ENCODE data around the gene OR2B6. TPM values are rescaled to one million over a fixed set of nuclear protein-coding genes. Genes with fewer than 3 reads are reported as not detected.

Gene OR2B6
- polyA plus RNA-seq, 2 of the 4 experiments (the other 2 are of a cell fraction): 0.18 to 0.59 TPM

DNA sequence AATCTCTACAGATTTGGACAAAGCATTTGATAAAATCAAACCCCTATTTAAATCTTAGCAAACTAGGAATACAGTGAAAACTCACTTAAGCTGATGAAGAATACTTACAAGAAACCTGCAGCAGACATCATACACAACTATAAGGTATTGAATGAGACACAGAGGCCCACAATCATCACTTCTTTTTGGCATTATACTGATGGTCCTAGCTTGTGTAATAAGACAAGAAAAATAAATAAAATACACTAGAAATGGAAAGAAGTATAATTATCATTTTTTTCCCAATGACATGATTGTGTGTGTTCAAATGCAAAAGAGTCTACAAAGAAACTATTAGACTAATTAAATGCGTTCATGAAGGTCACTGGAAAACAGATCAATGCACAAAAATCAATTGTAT, 8.8 kb upstream of the OR2B6 start:
- no peak for FAIRE-seq
- no peak overlapping the region for H3K4me2 ChIP-seq
- 0 out of 3 replicates have a peak, but pooled peaks cover 7% of the 10 kb centered on the region for H3K9me3 ChIP-seq

DNA sequence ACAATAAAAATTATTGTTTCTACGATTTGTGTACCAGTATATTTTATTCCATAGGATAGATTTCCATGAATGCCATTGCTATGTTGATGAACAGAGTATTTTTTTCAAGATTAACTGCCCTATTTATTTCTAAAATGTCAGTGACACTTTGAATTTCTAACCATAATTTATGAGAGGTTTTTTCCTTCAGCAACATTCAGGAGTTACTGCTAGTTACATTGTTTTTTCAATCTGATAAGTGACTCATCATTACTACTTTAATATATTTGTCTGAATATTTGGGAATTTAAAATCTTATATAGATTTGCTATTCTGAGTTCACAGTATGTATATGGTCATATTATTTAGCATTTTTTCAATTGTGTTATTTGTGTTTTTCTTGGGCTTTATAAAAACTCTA, 6.0 kb upstream of the OR2B6 start:
- DNase-seq (ENCODE audit: low read depth in 1 of 2, low spot score in 1 of 2) (no peak), FAIRE-seq (no peak), ATAC-seq (no peak)
- Histone ChIP-seq H3K4me3 (no peak overlapping the region), H3K27ac (no peak overlapping the region), H3K4me1 (no peaks in the 10 kb centered on the region), H3K4me2 (no peak overlapping the region), H3K9me3 (0 out of 3 replicates have a peak, but pooled peaks cover 7% of the 10 kb centered on the region)
- ChIA-PET POLR2A (no interaction called here), CTCF (no interaction called here)
- WGBS (ENCODE audit: missing lambda C conversion rate): 7% methylated on average over 1 of the region's 1 CpG
- TF ChIP-seq ZNF302 (CRISPR knock-in tag; IDR thresholded peaks at IDR 0.05) (no peak), CBX8 (IDR thresholded peaks at IDR 0.05) (no peak), POLR2A (IDR thresholded peaks at IDR 0.05; ENCODE audit: low read length) (no peak), ZFP36 (IDR thresholded peaks at IDR 0.05; ENCODE audit: borderline replicate concordance, partially characterized antibody) (no peak), RARB (CRISPR knock-in tag; IDR thresholded peaks at IDR 0.05) (no peak), NFE2L2 (conservative IDR thresholded peaks at IDR 0.05; ENCODE audit: low read length) (no peak), FOSL2 (IDR thresholded peaks at IDR 0.05) (no peak), FOSL2 (CRISPR knock-in tag; IDR thresholded peaks at IDR 0.05) (no peak)

More for the DNA sequence above, 8.8 kb upstream of the OR2B6 start:
- Histone ChIP-seq H3K27ac (no peak overlapping the region), H3K4me3 (no peak overlapping the region), H3K4me1 (no peaks in the 10 kb centered on the region)
- DNase-seq (ENCODE audit: low read depth in 1 of 2, low spot score in 1 of 2) (no peak), ATAC-seq (no peak)
- 3% methylated on average over 1 of the region's 1 CpG for WGBS (ENCODE audit: missing lambda C conversion rate)
- CTCF ChIA-PET: no interaction called here
- TF ChIP-seq, protein P1, sequence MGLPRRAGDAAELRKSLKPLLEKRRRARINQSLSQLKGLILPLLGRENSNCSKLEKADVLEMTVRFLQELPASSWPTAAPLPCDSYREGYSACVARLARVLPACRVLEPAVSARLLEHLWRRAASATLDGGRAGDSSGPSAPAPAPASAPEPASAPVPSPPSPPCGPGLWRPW (IDR thresholded peaks at IDR 0.05): no peak
- TF ChIP-seq FOXS1 (CRISPR knock-in tag; IDR thresholded peaks at IDR 0.05) (no peak), MYC (IDR thresholded peaks at IDR 0.05; ENCODE audit: borderline replicate concordance, low read length) (no peak), NFE2L2 (conservative IDR thresholded peaks at IDR 0.05; ENCODE audit: low read length) (no peak), PHF8 (IDR thresholded peaks at IDR 0.05; ENCODE audit: borderline replicate concordance, low read depth) (no peak), JUNB (IDR thresholded peaks at IDR 0.05) (no peak), POLR2A (IDR thresholded peaks at IDR 0.05; ENCODE audit: low read length) (no peak), NPAS2 (CRISPR knock-in tag; IDR thresholded peaks at IDR 0.05; ENCODE audit: borderline replicate concordance) (no peak), BHLHE40 (IDR thresholded peaks at IDR 0.05; ENCODE audit: low read depth, low read length) (no peak), HDAC2 (IDR thresholded peaks at IDR 0.05) (no peak), ZFP36 (IDR thresholded peaks at IDR 0.05; ENCODE audit: borderline replicate concordance, partially characterized antibody) (no peak), KDM1A (IDR thresholded peaks at IDR 0.05; ENCODE audit: low read depth) (no peak)
- TF ChIP-seq, protein P2, sequence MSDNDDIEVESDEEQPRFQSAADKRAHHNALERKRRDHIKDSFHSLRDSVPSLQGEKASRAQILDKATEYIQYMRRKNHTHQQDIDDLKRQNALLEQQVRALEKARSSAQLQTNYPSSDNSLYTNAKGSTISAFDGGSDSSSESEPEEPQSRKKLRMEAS (IDR thresholded peaks at IDR 0.05): no peak
- TF ChIP-seq, protein P3, sequence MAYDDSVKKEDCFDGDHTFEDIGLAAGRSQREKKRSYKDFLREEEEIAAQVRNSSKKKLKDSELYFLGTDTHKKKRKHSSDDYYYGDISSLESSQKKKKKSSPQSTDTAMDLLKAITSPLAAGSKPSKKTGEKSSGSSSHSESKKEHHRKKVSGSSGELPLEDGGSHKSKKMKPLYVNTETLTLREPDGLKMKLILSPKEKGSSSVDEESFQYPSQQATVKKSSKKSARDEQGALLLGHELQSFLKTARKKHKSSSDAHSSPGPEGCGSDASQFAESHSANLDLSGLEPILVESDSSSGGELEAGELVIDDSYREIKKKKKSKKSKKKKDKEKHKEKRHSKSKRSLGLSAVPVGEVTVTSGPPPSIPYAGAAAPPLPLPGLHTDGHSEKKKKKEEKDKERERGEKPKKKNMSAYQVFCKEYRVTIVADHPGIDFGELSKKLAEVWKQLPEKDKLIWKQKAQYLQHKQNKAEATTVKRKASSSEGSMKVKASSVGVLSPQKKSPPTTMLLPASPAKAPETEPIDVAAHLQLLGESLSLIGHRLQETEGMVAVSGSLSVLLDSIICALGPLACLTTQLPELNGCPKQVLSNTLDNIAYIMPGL (CRISPR knock-in tag; IDR thresholded peaks at IDR 0.05; ENCODE audit: borderline replicate concordance): no peak
- POLR2A ChIA-PET: no interaction called here

DNA sequence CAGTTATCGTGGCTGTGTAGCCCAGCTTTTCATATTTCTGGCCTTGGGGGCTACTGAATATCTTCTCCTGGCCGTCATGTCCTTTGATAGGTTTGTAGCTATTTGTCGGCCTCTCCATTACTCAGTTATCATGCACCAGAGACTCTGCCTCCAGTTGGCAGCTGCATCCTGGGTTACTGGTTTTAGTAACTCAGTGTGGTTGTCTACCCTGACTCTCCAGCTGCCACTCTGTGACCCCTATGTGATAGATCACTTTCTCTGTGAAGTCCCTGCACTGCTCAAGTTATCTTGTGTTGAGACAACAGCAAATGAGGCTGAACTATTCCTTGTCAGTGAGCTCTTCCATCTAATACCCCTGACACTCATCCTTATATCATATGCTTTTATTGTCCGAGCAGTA, 475 bp downstream of the OR2B6 start:
- CTCF ChIA-PET: no interaction called here
- DNase-seq (ENCODE audit: low read depth in 1 of 2, low spot score in 1 of 2) (no peak), FAIRE-seq (no peak), ATAC-seq (no peak)
- no peak overlapping the region for H3K4me2 ChIP-seq
- H3K9me3 ChIP-seq: no peaks in the 10 kb centered on the region
- TF ChIP-seq, protein P4, sequence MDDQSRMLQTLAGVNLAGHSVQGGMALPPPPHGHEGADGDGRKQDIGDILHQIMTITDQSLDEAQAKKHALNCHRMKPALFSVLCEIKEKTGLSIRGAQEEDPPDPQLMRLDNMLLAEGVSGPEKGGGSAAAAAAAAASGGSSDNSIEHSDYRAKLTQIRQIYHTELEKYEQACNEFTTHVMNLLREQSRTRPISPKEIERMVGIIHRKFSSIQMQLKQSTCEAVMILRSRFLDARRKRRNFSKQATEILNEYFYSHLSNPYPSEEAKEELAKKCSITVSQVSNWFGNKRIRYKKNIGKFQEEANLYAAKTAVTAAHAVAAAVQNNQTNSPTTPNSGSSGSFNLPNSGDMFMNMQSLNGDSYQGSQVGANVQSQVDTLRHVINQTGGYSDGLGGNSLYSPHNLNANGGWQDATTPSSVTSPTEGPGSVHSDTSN (IDR thresholded peaks at IDR 0.05): no peak
- WGBS (ENCODE audit: missing lambda C conversion rate): 48% methylated on average over 4 of the region's 4 CpGs
- no peaks in the 10 kb centered on the region for H3K4me1 ChIP-seq
- POLR2A ChIA-PET: no interaction called here
- H3K27ac ChIP-seq: no peak overlapping the region
- no peak overlapping the region for H3K4me3 ChIP-seq

Measured in A549 (cell line).